ENCODE data around the gene ABLIM2.

DNA sequence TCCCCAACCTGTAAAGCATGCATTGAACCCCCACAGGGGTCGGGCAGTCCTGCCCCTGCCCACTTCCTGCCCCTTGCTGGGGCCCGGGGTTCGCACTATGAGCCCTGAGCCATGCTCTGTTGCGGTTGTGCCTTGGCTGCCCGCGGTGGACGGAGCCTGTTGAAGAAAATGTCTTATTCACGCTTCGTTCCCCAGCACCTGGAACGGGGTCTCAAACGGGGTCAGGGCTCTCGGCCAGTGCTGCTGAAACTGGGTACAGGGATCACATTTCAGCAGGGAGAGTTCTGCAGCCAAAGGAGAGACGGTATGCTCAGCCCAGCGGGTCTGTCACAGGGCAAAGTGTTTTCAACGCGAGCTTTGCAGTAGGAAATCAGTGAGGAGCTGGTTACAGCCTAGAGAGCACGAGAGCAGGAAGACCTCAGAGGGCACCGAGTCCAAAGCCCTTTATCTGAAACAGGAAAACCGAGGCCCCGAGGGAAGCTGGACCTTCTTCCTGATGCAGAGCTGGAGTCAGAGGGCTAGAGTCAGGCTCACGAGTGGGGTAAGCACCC lies 172.6 kb downstream of the ABLIM2 start:
- TF ChIP-seq, protein P1, sequence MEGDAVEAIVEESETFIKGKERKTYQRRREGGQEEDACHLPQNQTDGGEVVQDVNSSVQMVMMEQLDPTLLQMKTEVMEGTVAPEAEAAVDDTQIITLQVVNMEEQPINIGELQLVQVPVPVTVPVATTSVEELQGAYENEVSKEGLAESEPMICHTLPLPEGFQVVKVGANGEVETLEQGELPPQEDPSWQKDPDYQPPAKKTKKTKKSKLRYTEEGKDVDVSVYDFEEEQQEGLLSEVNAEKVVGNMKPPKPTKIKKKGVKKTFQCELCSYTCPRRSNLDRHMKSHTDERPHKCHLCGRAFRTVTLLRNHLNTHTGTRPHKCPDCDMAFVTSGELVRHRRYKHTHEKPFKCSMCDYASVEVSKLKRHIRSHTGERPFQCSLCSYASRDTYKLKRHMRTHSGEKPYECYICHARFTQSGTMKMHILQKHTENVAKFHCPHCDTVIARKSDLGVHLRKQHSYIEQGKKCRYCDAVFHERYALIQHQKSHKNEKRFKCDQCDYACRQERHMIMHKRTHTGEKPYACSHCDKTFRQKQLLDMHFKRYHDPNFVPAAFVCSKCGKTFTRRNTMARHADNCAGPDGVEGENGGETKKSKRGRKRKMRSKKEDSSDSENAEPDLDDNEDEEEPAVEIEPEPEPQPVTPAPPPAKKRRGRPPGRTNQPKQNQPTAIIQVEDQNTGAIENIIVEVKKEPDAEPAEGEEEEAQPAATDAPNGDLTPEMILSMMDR (IDR thresholded peaks at IDR 0.05), result no peak
- no peak for TF ChIP-seq POLR2A (IDR thresholded peaks at IDR 0.05)

All from body of pancreas (tissue), 4 donors.